Measurements from ENCODE around the gene ZIM2. TPM values are rescaled to one million over a fixed set of nuclear protein-coding genes. Genes with fewer than 3 reads are reported as not detected.
A peak's percentile ranks its signal among the peaks of the same experiment; 100 is the strongest.

Gene ZIM2
- total RNA-seq, 2 donors from 2014 or later = 1.6 TPM; not detected in 1

DNA sequence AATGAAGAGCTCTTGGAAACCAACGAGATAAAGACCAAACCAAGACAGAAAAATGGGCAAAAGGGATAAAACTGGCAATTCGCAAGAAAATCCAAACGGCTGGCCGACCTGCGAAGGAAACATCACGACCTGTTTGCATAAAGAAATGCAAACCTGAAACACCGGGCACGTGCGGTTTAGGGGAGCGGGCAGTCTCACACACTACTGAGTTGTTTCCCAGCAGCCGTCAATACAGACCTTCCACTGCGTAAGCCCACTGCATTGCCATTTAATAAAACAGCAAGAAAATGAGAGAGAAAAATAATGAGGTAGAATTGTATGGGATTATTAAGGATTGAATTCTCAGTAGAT lies 642 bp upstream of the ZIM2 start:
- Histone ChIP-seq H3K27me3 (no peaks in the 10 kb centered on the region), H3K4me3 (no peak overlapping the region), H3K4me1 (peaks cover 16% of the 10 kb centered on the region), H3K36me3 (replicated peaks in 1 of 2; ENCODE audit: insufficient read depth in 1 of 2, low read depth in 2 of 2) (no peaks in the 10 kb centered on the region), H3K27ac (no peak overlapping the region), H3K9me3 (no peaks in the 10 kb centered on the region)
- 33 to 34% methylated on average over 12 of the region's 12 CpGs for WGBS, 2 donors
- TF ChIP-seq, protein P1, sequence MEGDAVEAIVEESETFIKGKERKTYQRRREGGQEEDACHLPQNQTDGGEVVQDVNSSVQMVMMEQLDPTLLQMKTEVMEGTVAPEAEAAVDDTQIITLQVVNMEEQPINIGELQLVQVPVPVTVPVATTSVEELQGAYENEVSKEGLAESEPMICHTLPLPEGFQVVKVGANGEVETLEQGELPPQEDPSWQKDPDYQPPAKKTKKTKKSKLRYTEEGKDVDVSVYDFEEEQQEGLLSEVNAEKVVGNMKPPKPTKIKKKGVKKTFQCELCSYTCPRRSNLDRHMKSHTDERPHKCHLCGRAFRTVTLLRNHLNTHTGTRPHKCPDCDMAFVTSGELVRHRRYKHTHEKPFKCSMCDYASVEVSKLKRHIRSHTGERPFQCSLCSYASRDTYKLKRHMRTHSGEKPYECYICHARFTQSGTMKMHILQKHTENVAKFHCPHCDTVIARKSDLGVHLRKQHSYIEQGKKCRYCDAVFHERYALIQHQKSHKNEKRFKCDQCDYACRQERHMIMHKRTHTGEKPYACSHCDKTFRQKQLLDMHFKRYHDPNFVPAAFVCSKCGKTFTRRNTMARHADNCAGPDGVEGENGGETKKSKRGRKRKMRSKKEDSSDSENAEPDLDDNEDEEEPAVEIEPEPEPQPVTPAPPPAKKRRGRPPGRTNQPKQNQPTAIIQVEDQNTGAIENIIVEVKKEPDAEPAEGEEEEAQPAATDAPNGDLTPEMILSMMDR (IDR thresholded peaks at IDR 0.05) = no peak
- TF ChIP-seq POLR2A (IDR thresholded peaks at IDR 0.05) = no peak
- DNase-seq (no peak), ATAC-seq (no peak)
- intact Hi-C loops (cut with DNase I) = no loop called here

DNA sequence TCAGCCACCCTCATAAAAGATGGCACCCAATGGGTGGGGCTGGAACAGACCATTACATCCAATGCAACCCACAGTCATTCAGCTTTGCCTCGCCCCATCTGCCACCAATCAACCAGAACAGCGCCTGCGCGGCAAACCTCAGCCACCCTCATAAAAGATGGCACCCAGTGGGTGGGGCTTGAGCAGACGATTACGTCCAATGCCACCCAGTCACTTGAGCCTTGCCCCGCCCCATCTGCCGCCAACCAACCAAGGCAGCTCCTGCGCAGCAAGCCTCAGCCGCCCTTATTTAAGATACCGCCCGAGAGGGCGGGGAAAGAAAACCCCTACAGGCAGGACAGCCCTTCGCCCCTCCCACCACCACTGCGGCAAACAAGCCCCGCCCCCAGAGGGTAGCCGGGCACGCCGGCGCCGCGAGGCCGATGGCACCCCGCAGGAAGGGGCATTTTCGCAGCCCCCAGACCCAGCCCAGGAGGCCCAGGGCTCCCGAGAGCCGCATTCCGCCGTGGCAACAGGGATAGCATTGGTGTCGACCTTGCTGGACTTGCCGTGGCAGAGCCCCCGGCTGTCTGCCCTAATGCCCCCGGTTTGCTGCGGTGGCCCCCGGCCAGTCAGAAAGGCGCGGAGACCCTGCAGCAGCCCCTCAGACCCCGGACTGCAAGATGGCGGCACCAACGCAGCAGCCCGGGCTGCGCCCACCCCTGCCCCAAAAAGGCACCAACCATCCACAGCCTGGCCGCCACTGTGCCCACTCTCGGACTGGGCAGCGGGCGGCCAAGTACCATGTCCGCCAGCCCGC lies 675 bp downstream of the ZIM2 start:
- Histone ChIP-seq H3K36me3 (replicated peaks in 1 of 2; ENCODE audit: insufficient read depth in 1 of 2, low read depth in 2 of 2) (no peaks in the 10 kb centered on the region), H3K9me3 (no peaks in the 10 kb centered on the region), H3K27me3 (no peaks in the 10 kb centered on the region), H3K4me3 (peak overlapping the region in 1 of 2 donors; percentile 4), H3K27ac (peak overlapping the region; percentile 32 to 89 (median 86)), H3K4me1 (peaks cover 16% of the 10 kb centered on the region)
- ATAC-seq (peak; percentile 54), DNase-seq (peak; percentile 93 to 98 (median 96))
- intact Hi-C loops (cut with DNase I) = no loop called here
- 30 to 68% methylated on average over 19 to 40 of the region's 48 CpGs for WGBS, 2 donors
- TF ChIP-seq, protein P1 (IDR thresholded peaks at IDR 0.05) = no peak
- TF ChIP-seq POLR2A (IDR thresholded peaks at IDR 0.05) = peak in 1 of 3 donors; percentile 7

DNA sequence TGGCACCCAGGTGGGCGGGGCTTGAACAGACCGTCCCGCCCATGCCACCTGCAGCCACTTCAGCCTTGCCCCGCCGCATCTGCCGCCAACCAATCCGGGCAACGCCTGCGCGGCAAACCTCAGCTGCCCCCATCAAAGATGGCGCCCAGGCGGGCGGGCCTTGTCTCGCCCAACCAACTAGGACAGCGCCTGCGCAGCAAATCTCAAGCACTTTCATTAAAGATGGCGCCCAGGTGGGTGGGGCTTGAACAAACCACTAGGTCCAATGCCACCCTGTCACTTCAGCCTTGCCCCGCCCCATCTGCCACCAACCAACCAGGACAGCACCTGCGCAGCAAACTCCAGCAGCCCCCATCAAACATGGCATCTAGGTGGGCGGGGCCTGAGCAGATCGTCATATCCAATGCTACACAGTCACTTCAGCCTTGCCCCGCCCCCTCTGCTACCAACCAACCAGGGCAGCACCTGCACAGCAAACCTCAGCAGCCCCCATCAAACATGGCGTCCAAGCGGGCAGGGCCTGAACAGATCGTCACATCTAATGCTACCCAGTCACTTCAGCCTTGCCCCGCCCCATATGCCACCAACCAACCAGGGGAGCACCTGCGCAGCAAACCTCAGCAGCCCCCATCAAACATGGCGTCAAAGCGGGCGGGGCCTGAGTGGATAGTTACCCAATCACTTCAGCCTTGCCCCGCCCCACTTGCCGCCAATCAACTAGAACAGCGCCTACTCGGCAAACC lies 1.4 kb downstream of the ZIM2 start:
- Histone ChIP-seq H3K4me3 (no peak overlapping the region), H3K9me3 (no peaks in the 10 kb centered on the region), H3K4me1 (peaks cover 16% of the 10 kb centered on the region), H3K27me3 (no peaks in the 10 kb centered on the region), H3K36me3 (replicated peaks in 1 of 2; ENCODE audit: insufficient read depth in 1 of 2, low read depth in 2 of 2) (no peaks in the 10 kb centered on the region), H3K27ac (peak overlapping the region in 3 of 4 donors; percentile 83 to 89 (median 88))
- 40 to 65% methylated on average over 18 to 34 of the region's 34 CpGs for WGBS, 2 donors
- peak; percentile 65 for ATAC-seq
- intact Hi-C loops (cut with DNase I) = no loop called here
- TF ChIP-seq POLR2A (IDR thresholded peaks at IDR 0.05) = no peak
- TF ChIP-seq, protein P1 (IDR thresholded peaks at IDR 0.05) = no peak
- peak; percentile 96 to 99 (median 98) for DNase-seq

DNA sequence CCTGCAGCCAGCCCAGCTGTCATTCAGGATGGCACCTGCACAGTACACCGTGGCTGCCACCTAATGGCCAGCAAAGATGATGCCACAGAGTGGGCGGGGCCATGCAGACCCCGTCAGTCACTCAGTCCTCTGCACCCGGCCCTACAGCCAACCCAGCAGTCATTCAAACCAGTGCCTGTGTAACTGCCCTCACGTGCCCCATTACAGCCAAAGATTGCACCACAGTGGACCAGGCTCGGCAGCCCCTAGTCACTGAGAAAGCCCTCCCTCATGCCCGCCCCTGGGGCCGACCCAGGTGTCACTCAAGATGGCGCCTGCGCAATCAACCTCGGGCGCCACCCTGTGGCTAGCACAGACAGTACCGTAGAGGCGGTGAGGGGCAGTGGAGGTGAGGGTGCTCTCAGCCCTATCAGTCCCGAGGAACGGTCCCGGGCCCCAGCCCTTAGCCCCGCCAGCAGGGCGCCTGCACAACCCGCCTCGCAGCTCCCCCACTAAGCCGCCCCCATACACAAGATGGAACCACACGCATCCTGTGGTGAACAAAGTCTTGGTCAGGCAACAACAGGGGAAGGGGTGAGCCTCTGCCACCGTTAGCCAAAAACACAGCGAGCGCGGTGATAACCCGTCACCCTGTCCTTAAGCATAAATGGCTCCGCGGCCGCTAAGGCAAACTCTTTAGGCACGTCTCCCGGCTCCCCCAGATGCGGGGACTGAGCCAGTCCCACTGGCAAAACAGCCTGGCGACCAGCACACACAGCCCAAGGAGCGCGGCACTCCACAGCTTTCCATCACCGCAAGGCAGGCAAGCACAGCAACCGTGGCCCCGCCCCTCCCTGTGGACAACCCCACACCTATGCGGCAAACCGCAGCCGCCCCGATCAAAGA lies 2.3 kb downstream of the ZIM2 start:
- intact Hi-C loops (cut with DNase I) = no loop called here
- peak; percentile 70 to 87 (median 82) for DNase-seq
- Histone ChIP-seq H3K27me3 (no peaks in the 10 kb centered on the region), H3K36me3 (replicated peaks in 1 of 2; ENCODE audit: insufficient read depth in 1 of 2, low read depth in 2 of 2) (no peaks in the 10 kb centered on the region), H3K4me3 (no peak overlapping the region), H3K9me3 (no peaks in the 10 kb centered on the region), H3K27ac (peak overlapping the region; percentile 82 to 89 (median 86)), H3K4me1 (peaks cover 16% of the 10 kb centered on the region)
- TF ChIP-seq, protein P1 (IDR thresholded peaks at IDR 0.05) = peak in 6 of 7 experiments; percentile 29 to 64 (median 48)
- TF ChIP-seq POLR2A (IDR thresholded peaks at IDR 0.05) = peak; percentile 14 to 62 (median 59)
- peak; percentile 31 for ATAC-seq
- 42 to 54% methylated on average over 12 to 39 of the region's 44 CpGs for WGBS, 2 donors
